SK-N-SH treated with all-trans-retinoic acid at 6 μM for 48 hours (cell line): ENCODE results near the gene SUPT3H.
A peak's percentile ranks its signal among the peaks of the same experiment; 100 is the strongest.

Experiments used
- ATAC-seq: fragments of 200-7000 bp; cut with Tn5 transposase; 3 replicates; pipeline ENCODE4 v1.9.1; 2020; ENCODE audit warnings: mild to moderate bottlenecking, moderate library complexity
- ARNTL ChIP-seq: fragments of 450-650 bp; formaldehyde crosslinking; IDR thresholded peaks from 2 replicates; pipeline ENCODE4 v1.5.0; 2020; ENCODE audit warnings: low read depth, mild to moderate bottlenecking, moderate library complexity, borderline replicate concordance
- BACH2 ChIP-seq: fragments of 250-450 bp; sonication (Bioruptor Pico); IDR thresholded peaks from 2 replicates; pipeline ENCODE4 v1.9.0; 2021; ENCODE audit warnings: mild to moderate bottlenecking, borderline replicate concordance
- CREB5 ChIP-seq: fragments of 250-450 bp; sonication (Bioruptor Pico); IDR thresholded peaks from 2 replicates; pipeline ENCODE4 v1.5.1; 2020; ENCODE audit warnings: low read depth, mild to moderate bottlenecking, moderate library complexity
- CSDC2 ChIP-seq: fragments of 250-450 bp; sonication (Bioruptor Pico); IDR thresholded peaks from 2 replicates; pipeline ENCODE4 v1.5.0; 2020; ENCODE audit warnings: mild to moderate bottlenecking, moderate library complexity
- CSRNP3 ChIP-seq: fragments of 250-450 bp; sonication (Bioruptor Pico); IDR thresholded peaks from 2 replicates; pipeline ENCODE4 v1.5.1; 2021; ENCODE audit warnings: mild to moderate bottlenecking, moderate library complexity
- GLIS3 ChIP-seq: fragments of 250-450 bp; sonication (Bioruptor Pico); IDR thresholded peaks from 2 replicates; pipeline ENCODE4 v1.5.0; 2020; ENCODE audit warnings: mild to moderate bottlenecking, moderate library complexity
- ISL1 ChIP-seq: fragments of 250-450 bp; sonication (Bioruptor Pico); IDR thresholded peaks from 2 replicates; pipeline ENCODE4 v2.1.2; 2022; ENCODE audit warnings: mild to moderate bottlenecking, moderate library complexity
- PATZ1 ChIP-seq: fragments of 250-450 bp; sonication (Bioruptor Pico); IDR thresholded peaks from 2 replicates; pipeline ENCODE4 v1.8.0; 2020; ENCODE audit warnings: mild to moderate bottlenecking, moderate library complexity, borderline replicate concordance
- POU6F1 ChIP-seq: fragments of 250-450 bp; sonication (Bioruptor Pico); IDR thresholded peaks from 2 replicates; pipeline ENCODE4 v1.8.0; 2021; ENCODE audit warnings: low read depth, mild to moderate bottlenecking, moderate library complexity, borderline replicate concordance
- PPARA ChIP-seq: fragments of 250-450 bp; sonication (Bioruptor Pico); IDR thresholded peaks from 2 replicates; pipeline ENCODE4 v1.5.0; 2020; ENCODE audit warnings: mild to moderate bottlenecking, borderline replicate concordance
- RARB ChIP-seq: fragments of 250-450 bp; sonication (Bioruptor Pico); IDR thresholded peaks from 2 replicates; pipeline ENCODE4 v1.8.0; 2021; ENCODE audit warnings: mild to moderate bottlenecking, moderate library complexity
- SNAI2 ChIP-seq: fragments of 250-450 bp; sonication (Bioruptor Pico); IDR thresholded peaks from 2 replicates; pipeline ENCODE4 v1.5.0; 2020; ENCODE audit warnings: mild to moderate bottlenecking, moderate library complexity
- TCF4 ChIP-seq: fragments of 250-450 bp; sonication (Bioruptor Pico); IDR thresholded peaks from 2 replicates; pipeline ENCODE4 v1.8.0; 2021; ENCODE audit warnings: mild to moderate bottlenecking, moderate library complexity, borderline replicate concordance
- TOX ChIP-seq: fragments of 250-450 bp; sonication (Bioruptor Pico); IDR thresholded peaks from 2 replicates; pipeline ENCODE4 v1.8.0; 2021; ENCODE audit warnings: mild to moderate bottlenecking, moderate library complexity, borderline replicate concordance
- TSHZ2 ChIP-seq: fragments of 250-450 bp; sonication (Bioruptor Pico); IDR thresholded peaks from 2 replicates; pipeline ENCODE4 v1.5.0; 2020; ENCODE audit warnings: mild to moderate bottlenecking, moderate library complexity
- ZFP3 ChIP-seq: fragments of 250-450 bp; sonication (Bioruptor Pico); IDR thresholded peaks from 2 replicates; pipeline ENCODE4 v1.5.0; 2020; ENCODE audit warnings: mild to moderate bottlenecking, moderate library complexity
- ZFP30 ChIP-seq: fragments of 450-650 bp; formaldehyde crosslinking; IDR thresholded peaks from 2 replicates; pipeline ENCODE4 v1.5.0; 2022; ENCODE audit warnings: mild to moderate bottlenecking, moderate library complexity
- ZNF565 ChIP-seq: fragments of 450-650 bp; formaldehyde crosslinking; conservative IDR thresholded peaks from 2 replicates; pipeline ENCODE4 v1.5.0; 2020; ENCODE audit warnings: low read depth, mild to moderate bottlenecking, moderate library complexity
- ZNF70 ChIP-seq: fragments of 450-650 bp; formaldehyde crosslinking; IDR thresholded peaks from 2 replicates; pipeline ENCODE4 v1.5.0; 2020; ENCODE audit warnings: mild to moderate bottlenecking, moderate library complexity

SUPT3H gene

GRCh38 chr6:45422503-45423110 lies 44.9 kb upstream of the SUPT3H start:
- no peak for TF ChIP-seq PPARA (CRISPR knock-in tag)
- TF ChIP-seq ZFP3 = no peak
- TF ChIP-seq CSDC2 = no peak
- no peak for TF ChIP-seq GLIS3 (CRISPR knock-in tag)
- no peak for TF ChIP-seq CSRNP3 (CRISPR knock-in tag)
- TF ChIP-seq TCF4 (CRISPR knock-in tag) = no peak
- no peak for TF ChIP-seq CREB5 (CRISPR knock-in tag)
- TF ChIP-seq ARNTL = no peak
- no peak for TF ChIP-seq ISL1 (CRISPR knock-in tag)
- no peak for TF ChIP-seq ZNF70 (CRISPR knock-in tag)
- TF ChIP-seq PATZ1 (CRISPR knock-in tag) = no peak
- TF ChIP-seq RARB (CRISPR knock-in tag) = no peak
- ATAC-seq = peak; percentile 12

- peak; percentile 58 for ATAC-seq
- TF ChIP-seq ZNF70 (CRISPR knock-in tag) (no peak), ISL1 (CRISPR knock-in tag) (no peak), TOX (CRISPR knock-in tag) (no peak), SNAI2 (CRISPR knock-in tag) (no peak), PPARA (CRISPR knock-in tag) (no peak), ARNTL (no peak), BACH2 (CRISPR knock-in tag) (no peak), ZFP30 (CRISPR knock-in tag) (no peak), CREB5 (CRISPR knock-in tag) (no peak), ZNF565 (CRISPR knock-in tag) (no peak), GLIS3 (CRISPR knock-in tag) (no peak), TCF4 (CRISPR knock-in tag) (no peak), PATZ1 (CRISPR knock-in tag) (no peak), POU6F1 (CRISPR knock-in tag) (no peak), TSHZ2 (CRISPR knock-in tag) (no peak), CSDC2 (no peak), ZFP3 (no peak)
- TF ChIP-seq, all 23 proteins: peak for 0
These were observed 44.2 kb upstream of the SUPT3H start for GRCh38 chr6:45421709-45422502.
